Thoracic aorta (tissue), 2 donors: ENCODE measurements around the gene CCR4. TPM values are rescaled to one million over a fixed set of nuclear protein-coding genes. Genes with fewer than 3 reads are reported as not detected.

Source experiments
- ATAC-seq: fragments of 150-250 bp; one replicate; pipeline ENCODE4 v1.8.0; 2017; ENCODE audit warnings: low read depth; ENCODE audit not compliant: insufficient number of reproducible peaks, low FRiP score
- DNase-seq: peaks from one replicate; pipeline ENCODE4 v3.0.0-alpha.2; 2020; ENCODE audit warnings: low spot score
- H3K27ac ChIP-seq, 2 donors: fragments of 200-600 bp; sonication (generic); 1 replicate in 1 of 2; 2 replicates in 1 of 2; pipeline ENCODE4 v1.5.1; 2016; ENCODE audit warnings: mild to moderate bottlenecking in 2 of 2, moderate library complexity in 2 of 2
- H3K27me3 ChIP-seq: fragments of 200-600 bp; sonication (generic); replicated peaks from 2 replicates; pipeline ENCODE4 v1.6.0; 2016; ENCODE audit warnings: mild to moderate bottlenecking; ENCODE audit not compliant: insufficient read depth
- H3K36me3 ChIP-seq: fragments of 200-600 bp; sonication (generic); one replicate; pipeline ENCODE4 v1.5.1; 2016
- H3K4me1 ChIP-seq, 2 donors: fragments of 200-600 bp; sonication (generic); 1 replicate in 1 of 2; 2 replicates in 1 of 2; pipeline versions ENCODE4 v1.5.1 to v1.6.0; 2016; ENCODE audit warnings: low read depth in 2 of 2, mild to moderate bottlenecking in 1 of 2; ENCODE audit not compliant: control insufficient read depth in 1 of 2
- H3K4me3 ChIP-seq: fragments of 200-600 bp; sonication (generic); 2 replicates; pipeline ENCODE4 v1.5.1; 2016; ENCODE audit warnings: mild to moderate bottlenecking
- H3K9me3 ChIP-seq: fragments of 200-600 bp; sonication (generic); 2 replicates; pipeline ENCODE4 v1.5.1; 2016
- CTCF ChIP-seq: fragments of 200-600 bp; sonication (generic); IDR thresholded peaks from one replicate; pipeline ENCODE4 v1.5.1; 2019; ENCODE audit warnings: antibody characterized with exemption
- total RNA-seq, 2 donors: library from RNA; depleted of rRNA; stranded (reverse); fragments of >200 nt; gene quantifications; one replicate each; pipeline versions ENCODE4 v1.1.0 to v1.2.3, GENCODE V29; 2016

The CCR4 gene
- total RNA-seq, 2 donors from 2014 or later, result 0.56 TPM; not detected in 1

GRCh38 chr3:32995098-32995497, 43.7 kb downstream of the CCR4 start:
- Histone ChIP-seq H3K27me3 (no peaks in the 10 kb centered on the region), H3K4me3 (no peak overlapping the region), H3K27ac (no peak overlapping the region), H3K4me1 (no peaks in the 10 kb centered on the region), H3K36me3 (peaks cover 4% of the 10 kb centered on the region), H3K9me3 (no peaks in the 10 kb centered on the region)
- DNase-seq (no peak), ATAC-seq (no peak)
- no peak for TF ChIP-seq CTCF

GRCh38 chr3:32996048-32996754, 44.8 kb downstream of the CCR4 start:
- Histone ChIP-seq H3K4me1 (no peaks in the 10 kb centered on the region), H3K4me3 (no peak overlapping the region), H3K9me3 (no peaks in the 10 kb centered on the region), H3K27ac (no peak overlapping the region), H3K27me3 (no peaks in the 10 kb centered on the region), H3K36me3 (peaks cover 4% of the 10 kb centered on the region)
- no peak for DNase-seq
- ATAC-seq, result no peak
- no peak for TF ChIP-seq CTCF

- Histone ChIP-seq H3K4me1 (no peaks in the 10 kb centered on the region), H3K4me3 (no peak overlapping the region), H3K36me3 (peaks cover 6% of the 10 kb centered on the region), H3K27ac (no peak overlapping the region), H3K9me3 (no peaks in the 10 kb centered on the region), H3K27me3 (no peaks in the 10 kb centered on the region)
- ATAC-seq (no peak), DNase-seq (no peak)
- TF ChIP-seq CTCF, result no peak
Observed at GRCh38 chr3:32996755-32997091, 45.3 kb downstream of the CCR4 start.

GRCh38 chr3:32998631-32999451, 47.4 kb downstream of the CCR4 start:
- Histone ChIP-seq H3K4me3 (no peak overlapping the region), H3K4me1 (peaks cover 0 to 4% of the 10 kb centered on the region in 2 donors), H3K36me3 (peaks cover 7% of the 10 kb centered on the region), H3K9me3 (no peaks in the 10 kb centered on the region), H3K27me3 (no peaks in the 10 kb centered on the region), H3K27ac (no peak overlapping the region)
- no peak for ATAC-seq
- no peak for TF ChIP-seq CTCF
- DNase-seq, result no peak

GRCh38 chr3:33000691-33001385, 49.4 kb downstream of the CCR4 start:
- no peaks in the 10 kb centered on the region for H3K27me3 ChIP-seq
- peaks cover 10% of the 10 kb centered on the region for H3K36me3 ChIP-seq
- no peak for DNase-seq
- TF ChIP-seq CTCF, result no peak
- peaks cover 0 to 4% of the 10 kb centered on the region in 2 donors for H3K4me1 ChIP-seq
- no peak for ATAC-seq
- no peak overlapping the region for H3K4me3 ChIP-seq
- no peaks in the 10 kb centered on the region for H3K9me3 ChIP-seq
- H3K27ac ChIP-seq, result no peak overlapping the region
